HCT116 (cell line): Measurements from ENCODE around the gene SIK3. TPM values are rescaled to one million over a fixed set of nuclear protein-coding genes. Genes with fewer than 3 reads are reported as not detected.

ENCODE experiments used
- ATAC-seq: fragments of 200-7000 bp; cut with Tn5 transposase; 2 replicates; pipeline ENCODE4 v1.9.1; 2020; ENCODE audit warnings: mild to moderate bottlenecking, moderate library complexity
- BruUV-seq: library from RNA; stranded (reverse); fragments of 400-500 nt; replicated peaks from 2 replicates; lab custom pipeline; 2021; lab: Mats Ljungman, UMichigan
- CTCF ChIA-PET: fragments of 300-600 bp; sonication (Branson Sonifier 250); formaldehyde crosslinking; loops from one replicate; lab custom pipeline; 2021; ENCODE audit warnings: antibody characterized with exemption; lab: Charles Lee
- POLR2A ChIA-PET: fragments of 300-600, 350-600 bp; sonication (Branson Sonifier 250); formaldehyde crosslinking; loops from one replicate; lab custom pipeline; 2021; ENCODE audit warnings: antibody characterized with exemption; lab: Charles Lee
- RAD21 ChIA-PET, 2 experiments: fragments of 300-600 bp; sonication (Branson Sonifier 250); formaldehyde crosslinking; loops; one replicate each; lab custom pipeline; 2023; ENCODE audit warnings: low total read pairs in 2 of 2; ENCODE audit not compliant: uncharacterized antibody in 2 of 2, unreplicated experiment in 2 of 2, low non-redundant PET in 1 of 2; lab: Charles Lee
- DNase-seq: peaks from one replicate; pipeline ENCODE4 v3.0.0-alpha.2; 2010; ENCODE audit warnings: low read depth, low spot score
- H2AFZ ChIP-seq: fragments of 200-600 bp; shearing (Covaris generic), sonication (generic); 2 replicates; pipeline ENCODE4 v1.6.1; 2017; ENCODE audit warnings: low read depth, mixed run types, mixed read lengths, antibody characterized with exemption, low read length; ENCODE audit not compliant: poor library complexity, severe bottlenecking
- H3K27ac ChIP-seq: 2 replicates; pipeline ENCODE4 v1.5.1; 2012; ENCODE audit warnings: low read depth, low read length
- H3K27me3 ChIP-seq: fragments of 200-600 bp; sonication (generic); 2 replicates; pipeline ENCODE4 v1.6.1; 2016; ENCODE audit warnings: mixed run types, low read length, mixed read lengths; ENCODE audit not compliant: insufficient read depth
- H3K36me3 ChIP-seq, 2 experiments: fragments of 200-500 bp in 1 of 2; fragments of 200-600 bp in 1 of 2; sonication (Bioruptor generic) in 1 of 2; sonication (generic) in 1 of 2; 2 replicates each; pipeline versions ENCODE4 v1.5.1 to v1.6.1; 2014 to 2016; ENCODE audit warnings: low read length in 2 of 2, inconsistent platforms in 1 of 2, mixed read lengths in 1 of 2, mixed run types in 1 of 2; ENCODE audit not compliant: insufficient read depth in 2 of 2, control insufficient read depth in 1 of 2
- H3K4me1 ChIP-seq, 2 experiments: fragments of 200-600 bp in 1 of 2; sonication (generic) in 1 of 2; 2 replicates each; pipeline versions ENCODE4 v1.5.1 to v1.6.1; 2012 to 2017; ENCODE audit warnings: low read length in 2 of 2, inconsistent platforms in 1 of 2, mild to moderate bottlenecking in 1 of 2, mixed read lengths in 1 of 2, mixed run types in 1 of 2, moderate library complexity in 1 of 2; ENCODE audit not compliant: insufficient read depth in 2 of 2, control insufficient read depth in 1 of 2
- H3K4me2 ChIP-seq: fragments of 200-600 bp; sonication (generic); 2 replicates; pipeline ENCODE4 v1.6.1; 2017; ENCODE audit warnings: mixed run types, low read length, mixed read lengths
- H3K4me3 ChIP-seq, 2 experiments: fragments of 200-600 bp in 1 of 2; sonication (generic) in 1 of 2; replicated peaks in 1 of 2; 2 replicates each; pipeline ENCODE4 v1.5.1; 2011 to 2016; ENCODE audit warnings: low read length in 2 of 2, control low read depth in 1 of 2, low read depth in 1 of 2, mild to moderate bottlenecking in 1 of 2, mixed read lengths in 1 of 2, mixed run types in 1 of 2
- H3K79me2 ChIP-seq: fragments of 200-600 bp; sonication (generic); 2 replicates; pipeline ENCODE4 v1.6.1; 2017; ENCODE audit warnings: mild to moderate bottlenecking, mixed run types, low read length, moderate library complexity, mixed read lengths; ENCODE audit not compliant: insufficient read depth
- H3K9ac ChIP-seq: fragments of 200-600 bp; sonication (generic); 2 replicates; pipeline ENCODE4 v1.6.1; 2016; ENCODE audit warnings: low read length, mixed read lengths
- H3K9me2 ChIP-seq: fragments of 200-600 bp; sonication (generic), shearing (Covaris generic); 2 replicates; pipeline ENCODE4 v1.6.1; 2017; ENCODE audit warnings: mixed run types, mild to moderate bottlenecking, moderate library complexity; ENCODE audit not compliant: insufficient read depth
- H3K9me3 ChIP-seq, 2 experiments: fragments of 200-500 bp in 1 of 2; fragments of 200-600 bp in 1 of 2; sonication (Bioruptor generic) in 1 of 2; sonication (generic) in 1 of 2; 2 replicates each; pipeline ENCODE4 v1.6.1; 2014 to 2017; ENCODE audit warnings: low read length in 2 of 2, mixed read lengths in 2 of 2, inconsistent platforms in 1 of 2, low read depth in 1 of 2, mild to moderate bottlenecking in 1 of 2, mixed run types in 1 of 2, moderate library complexity in 1 of 2; ENCODE audit not compliant: control insufficient read depth in 1 of 2, insufficient read depth in 1 of 2
- H4K20me1 ChIP-seq: fragments of 200-600 bp; sonication (generic), shearing (Covaris generic); 2 replicates; pipeline ENCODE4 v1.6.1; 2017; ENCODE audit warnings: mixed run types, mild to moderate bottlenecking, moderate library complexity; ENCODE audit not compliant: insufficient read depth
- ATF3 ChIP-seq: IDR thresholded peaks from 2 replicates; pipeline ENCODE4 v1.6.1; 2012
- CBX3 ChIP-seq: IDR thresholded peaks from 2 replicates; pipeline ENCODE4 v1.6.1; 2012; ENCODE audit warnings: low read depth
- CEBPB ChIP-seq: IDR thresholded peaks from 2 replicates; pipeline ENCODE4 v1.6.1; 2012; ENCODE audit warnings: low read depth
- EGR1 ChIP-seq: IDR thresholded peaks from 2 replicates; pipeline ENCODE4 v1.6.1; 2012; ENCODE audit warnings: low read depth
- EZH2 ChIP-seq: fragments of 200-600 bp; sonication (generic); IDR thresholded peaks from 2 replicates; pipeline ENCODE4 v1.6.1; 2017; ENCODE audit warnings: antibody characterized with exemption, mixed run types
- MAX ChIP-seq: IDR thresholded peaks from 2 replicates; pipeline ENCODE4 v1.6.1; 2012
- RAD21 ChIP-seq: IDR thresholded peaks from 2 replicates; pipeline ENCODE4 v1.6.1; 2012; ENCODE audit warnings: low read depth, mild to moderate bottlenecking
- SIN3A ChIP-seq: IDR thresholded peaks from 2 replicates; pipeline ENCODE4 v1.6.1; 2012; ENCODE audit warnings: low read depth
- SP1 ChIP-seq: IDR thresholded peaks from 2 replicates; pipeline ENCODE4 v1.6.1; 2012; ENCODE audit warnings: low read depth
- TCF7L2 ChIP-seq: IDR thresholded peaks from 2 replicates; pipeline ENCODE4 v1.7.0; 2011; ENCODE audit warnings: borderline replicate concordance, inconsistent platforms; ENCODE audit not compliant: insufficient read depth, insufficient read length; ENCODE audit errors: extremely low read depth
- YY1 ChIP-seq: IDR thresholded peaks from 2 replicates; pipeline ENCODE4 v1.6.1; 2011; ENCODE audit warnings: low read length, low read depth, moderate library complexity, mild to moderate bottlenecking; ENCODE audit not compliant: insufficient replicate concordance; ENCODE audit errors: extremely low read depth
- ZBTB33 ChIP-seq: IDR thresholded peaks from 2 replicates; pipeline ENCODE4 v1.6.1; 2011; ENCODE audit warnings: mild to moderate bottlenecking, low read length, moderate library complexity; ENCODE audit not compliant: insufficient replicate concordance; ENCODE audit errors: extremely low read depth
- intact Hi-C: fragments of 100-400 bp; cut with micrococcal nuclease; formaldehyde crosslinking; loops from 2 replicates; pipeline ENCODE4 v1.10.0; 2022
- total RNA-seq: library from RNA; stranded (reverse); gene quantifications from one replicate; pipeline ENCODE4 v1.2.1, GENCODE V29; 2021; ENCODE audit not compliant: unreplicated experiment

Gene SIK3
- total RNA-seq, 1 experiment from 2014 or later: 21.0 TPM

GRCh38 chr11:116970485-116971292 lies 127.5 kb downstream of the SIK3 start:
- Histone ChIP-seq H3K27me3 (no peaks in the 10 kb centered on the region), H2AFZ (no peak overlapping the region), H3K4me1 (peaks cover 0 to 10% of the 10 kb centered on the region in 2 experiments; a peak in 2 of 4 replicates), H3K9me2 (no peaks in the 10 kb centered on the region), H3K27ac (no peak overlapping the region), H3K9me3 (no peaks in the 10 kb centered on the region), H4K20me1 (no peaks in the 10 kb centered on the region), H3K9ac (no peak overlapping the region), H3K4me2 (peak overlapping the region; percentile 5; the same call in 1 of the 2 replicates), H3K79me2 (peaks cover 7% of the 10 kb centered on the region), H3K36me3 (no peaks in the 10 kb centered on the region), H3K4me3 (no peak overlapping the region)
- peak; percentile 42; the same call in 1 of the 2 replicates for ATAC-seq
- BruUV-seq: no TSS peak
- no peak for DNase-seq
- CTCF ChIA-PET: no interaction called here
- TF ChIP-seq RAD21: no peak
- TF ChIP-seq ZBTB33: no peak
- TF ChIP-seq SP1: no peak
- TF ChIP-seq EZH2: no peak
- TF ChIP-seq ATF3: no peak
- TF ChIP-seq SIN3A: no peak
- no peak for TF ChIP-seq MAX
- no peak for TF ChIP-seq YY1
- TF ChIP-seq CBX3: no peak
- no peak for TF ChIP-seq CEBPB
- TF ChIP-seq EGR1: no peak
- TF ChIP-seq TCF7L2: no peak
- RAD21 ChIA-PET: no interaction called here
- POLR2A ChIA-PET: no interaction called here
- intact Hi-C loops: no loop called here
